Gastroesophageal sphincter (tissue), 3 donors: Measurements from ENCODE around the gene ZDHHC3.

Experiments
- EP300 ChIP-seq: sonication (generic); formaldehyde crosslinking; IDR thresholded peaks from one replicate; pipeline ENCODE4 v1.6.1; 2017; ENCODE audit warnings: antibody characterized with exemption, mild to moderate bottlenecking
- POLR2A ChIP-seq, 2 donors: fragments of 450-650 bp; IDR thresholded peaks; one replicate each; pipeline ENCODE4 v1.6.1; 2017; ENCODE audit warnings: antibody characterized with exemption in 2 of 2, mild to moderate bottlenecking in 2 of 2, moderate library complexity in 1 of 2
- POLR2AphosphoS5 ChIP-seq: sonication (generic); formaldehyde crosslinking; IDR thresholded peaks from one replicate; pipeline ENCODE4 v1.6.1; 2017; ENCODE audit warnings: antibody characterized with exemption
- TF ChIP-seq, protein P1 (sequence below), 4 experiments: fragments of 200-600 bp in 2 of 4; fragments of 450-650 bp in 2 of 4; sonication (generic) in 1 of 4; IDR thresholded peaks; one replicate each; pipeline ENCODE4 v1.5.1; 2017 to 2019; ENCODE audit warnings: antibody characterized with exemption in 4 of 4, mild to moderate bottlenecking in 2 of 4, moderate library complexity in 2 of 4

DNA sequence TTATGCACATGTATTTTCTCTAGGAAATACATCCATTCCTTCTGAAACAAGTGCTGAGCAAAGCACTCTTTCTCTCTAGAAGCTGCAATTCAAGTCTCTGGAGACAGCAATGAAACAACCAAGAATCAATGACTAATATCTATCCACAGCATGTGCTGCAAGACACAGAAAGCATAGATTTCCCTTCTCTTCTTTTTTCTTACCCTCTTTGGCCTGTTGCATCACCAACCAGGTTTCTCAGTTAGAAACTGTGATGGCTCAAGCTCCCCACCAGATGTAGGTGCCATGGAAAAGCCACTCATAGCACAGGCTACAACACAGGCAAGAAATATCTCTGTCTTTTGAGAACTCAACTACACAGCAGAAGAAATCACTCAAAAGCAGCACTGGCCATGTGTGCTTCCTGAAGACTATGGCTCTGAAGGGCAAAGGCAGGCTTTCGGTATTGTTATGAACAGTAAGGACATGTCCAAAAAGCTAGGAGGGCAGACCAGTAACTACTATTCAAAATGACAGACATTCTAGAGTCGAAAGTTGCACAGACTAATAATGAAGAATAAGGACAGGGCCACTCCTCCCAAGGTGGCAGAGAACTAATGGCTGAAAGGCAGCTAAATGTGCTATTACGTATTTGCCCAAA lies 15.5 kb downstream of the ZDHHC3 start:
- TF ChIP-seq, protein P1, sequence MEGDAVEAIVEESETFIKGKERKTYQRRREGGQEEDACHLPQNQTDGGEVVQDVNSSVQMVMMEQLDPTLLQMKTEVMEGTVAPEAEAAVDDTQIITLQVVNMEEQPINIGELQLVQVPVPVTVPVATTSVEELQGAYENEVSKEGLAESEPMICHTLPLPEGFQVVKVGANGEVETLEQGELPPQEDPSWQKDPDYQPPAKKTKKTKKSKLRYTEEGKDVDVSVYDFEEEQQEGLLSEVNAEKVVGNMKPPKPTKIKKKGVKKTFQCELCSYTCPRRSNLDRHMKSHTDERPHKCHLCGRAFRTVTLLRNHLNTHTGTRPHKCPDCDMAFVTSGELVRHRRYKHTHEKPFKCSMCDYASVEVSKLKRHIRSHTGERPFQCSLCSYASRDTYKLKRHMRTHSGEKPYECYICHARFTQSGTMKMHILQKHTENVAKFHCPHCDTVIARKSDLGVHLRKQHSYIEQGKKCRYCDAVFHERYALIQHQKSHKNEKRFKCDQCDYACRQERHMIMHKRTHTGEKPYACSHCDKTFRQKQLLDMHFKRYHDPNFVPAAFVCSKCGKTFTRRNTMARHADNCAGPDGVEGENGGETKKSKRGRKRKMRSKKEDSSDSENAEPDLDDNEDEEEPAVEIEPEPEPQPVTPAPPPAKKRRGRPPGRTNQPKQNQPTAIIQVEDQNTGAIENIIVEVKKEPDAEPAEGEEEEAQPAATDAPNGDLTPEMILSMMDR (IDR thresholded peaks at IDR 0.05) = no peak
- no peak for TF ChIP-seq POLR2AphosphoS5
- no peak for TF ChIP-seq POLR2A (IDR thresholded peaks at IDR 0.05)
- TF ChIP-seq EP300 = no peak
